Panc1 (cell line): ENCODE data around the gene TSHZ1.

ENCODE experiments used
- CTCF ChIP-seq: fragments of 450-650 bp; IDR thresholded peaks from 2 replicates; pipeline ENCODE4 v1.5.1; 2017; ENCODE audit warnings: mild to moderate bottlenecking
- POLR2AphosphoS5 ChIP-seq: IDR thresholded peaks from 2 replicates; pipeline ENCODE4 v1.6.1; 2012; ENCODE audit warnings: mild to moderate bottlenecking, low read depth, low read length, moderate library complexity
- REST ChIP-seq, 2 experiments: IDR thresholded peaks; 2 replicates each; pipeline ENCODE4 v1.6.1; 2011 to 2012; ENCODE audit warnings: low read depth in 2 of 2, control low read depth in 1 of 2, low read length in 1 of 2, mild to moderate bottlenecking in 1 of 2, moderate library complexity in 1 of 2; ENCODE audit not compliant: insufficient read depth in 1 of 2
- SIN3A ChIP-seq: IDR thresholded peaks from 2 replicates; pipeline ENCODE4 v1.6.1; 2012; ENCODE audit warnings: low read depth, mild to moderate bottlenecking, low read length, moderate library complexity, borderline replicate concordance; ENCODE audit not compliant: insufficient read depth
- TCF7L2 ChIP-seq: IDR thresholded peaks from 2 replicates; pipeline ENCODE4 v1.6.1; 2011; ENCODE audit warnings: mild to moderate bottlenecking, low read depth, low read length, inconsistent platforms

GRCh38 chr18:75269696-75270095, 59.1 kb downstream of the TSHZ1 start:
- TF ChIP-seq CTCF (no peak), POLR2AphosphoS5 (no peak), REST (IDR thresholded peaks at IDR 0.05; ENCODE audit: insufficient read depth in 1 of 2, low read depth in 2 of 2, low read length in 1 of 2) (no peak), SIN3A (no peak), TCF7L2 (no peak)
